T-helper 2 cell treated with Interferon-gamma antibody and Interleukin-4, amounts not matched to agents 100 ng/mL and 5 ng/mL, for 36 hours (primary cell): Measurements from ENCODE around the gene BRMS1L. TPM values are rescaled to one million over a fixed set of nuclear protein-coding genes. Genes with fewer than 3 reads are reported as not detected.

Source experiments
- intact Hi-C: fragments of 100-400 bp; cut with micrococcal nuclease; formaldehyde crosslinking; loops from one replicate; pipeline ENCODE4 v1.15.1; 2023
- total RNA-seq: library from RNA; stranded (reverse); gene quantifications from 2 replicates; pipeline ENCODE4 v1.2.3, GENCODE V29; 2022

The BRMS1L gene
- total RNA-seq, 1 donor from 2014 or later: 4.7 TPM

DNA sequence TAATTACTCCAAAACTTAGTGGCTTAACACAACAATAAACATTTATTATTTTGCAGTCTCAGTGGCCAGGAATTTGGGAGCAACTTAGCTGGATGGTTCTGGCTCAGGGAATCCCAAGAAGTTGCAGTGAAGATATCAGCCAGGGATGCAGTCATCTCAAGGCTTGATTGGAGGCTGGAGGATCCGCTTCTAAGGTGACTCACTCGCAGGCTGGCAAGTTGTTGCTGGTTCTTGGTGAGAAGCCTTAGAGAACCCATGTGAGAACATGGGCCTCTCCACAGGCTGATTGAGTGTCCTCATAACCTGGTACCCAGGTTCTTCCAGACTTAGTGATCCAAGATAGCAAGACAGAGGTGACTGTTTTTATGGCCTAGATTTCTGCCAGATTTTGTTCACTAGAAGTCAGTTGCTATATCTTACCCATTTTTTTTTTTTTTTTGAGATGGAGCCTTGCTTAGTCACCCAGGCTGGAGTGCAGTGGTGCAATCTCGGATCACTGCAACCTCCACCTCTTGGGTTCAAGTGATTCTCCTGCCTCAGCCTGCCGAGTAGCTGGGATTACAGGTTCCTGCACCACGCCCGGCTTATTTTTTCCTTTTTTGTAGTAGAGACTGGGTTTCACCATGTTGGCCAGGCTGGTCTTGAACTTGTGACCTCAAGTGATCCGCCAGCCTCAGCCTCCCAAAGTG is 32.5 kb downstream of the BRMS1L start:
- intact Hi-C loops: no loop called here

DNA sequence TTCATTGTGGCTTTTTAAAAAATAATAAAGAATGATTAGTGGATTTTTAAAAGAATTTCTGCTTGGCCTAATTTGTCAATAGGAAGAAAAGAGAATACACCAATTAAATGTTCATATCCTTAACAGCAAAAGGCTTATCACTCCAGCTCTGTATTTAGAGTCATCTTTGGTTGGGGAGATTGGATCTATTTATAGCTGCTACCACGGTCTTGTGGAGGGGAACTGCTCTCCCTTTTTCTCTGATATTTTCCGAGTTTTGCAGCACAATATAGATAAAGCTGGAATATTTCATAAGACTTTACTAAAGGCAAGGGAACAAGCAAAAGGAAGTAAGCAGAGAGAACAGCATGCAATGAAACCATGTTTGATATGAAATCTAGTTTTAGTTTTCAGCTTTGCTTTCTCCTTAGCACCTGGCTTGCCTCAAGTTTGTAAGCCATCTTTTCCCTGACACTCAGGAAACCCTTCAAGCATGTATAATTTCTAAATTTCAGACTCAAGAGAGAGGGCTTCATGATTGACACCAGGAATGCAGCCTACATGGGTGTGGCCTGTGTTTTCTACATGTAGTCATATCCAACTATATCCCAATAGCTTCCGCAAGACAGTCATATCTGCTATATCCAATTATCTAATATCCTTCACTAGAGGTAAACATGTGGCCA is 35.2 kb downstream of the BRMS1L start:
- intact Hi-C loops: no loop called here

DNA sequence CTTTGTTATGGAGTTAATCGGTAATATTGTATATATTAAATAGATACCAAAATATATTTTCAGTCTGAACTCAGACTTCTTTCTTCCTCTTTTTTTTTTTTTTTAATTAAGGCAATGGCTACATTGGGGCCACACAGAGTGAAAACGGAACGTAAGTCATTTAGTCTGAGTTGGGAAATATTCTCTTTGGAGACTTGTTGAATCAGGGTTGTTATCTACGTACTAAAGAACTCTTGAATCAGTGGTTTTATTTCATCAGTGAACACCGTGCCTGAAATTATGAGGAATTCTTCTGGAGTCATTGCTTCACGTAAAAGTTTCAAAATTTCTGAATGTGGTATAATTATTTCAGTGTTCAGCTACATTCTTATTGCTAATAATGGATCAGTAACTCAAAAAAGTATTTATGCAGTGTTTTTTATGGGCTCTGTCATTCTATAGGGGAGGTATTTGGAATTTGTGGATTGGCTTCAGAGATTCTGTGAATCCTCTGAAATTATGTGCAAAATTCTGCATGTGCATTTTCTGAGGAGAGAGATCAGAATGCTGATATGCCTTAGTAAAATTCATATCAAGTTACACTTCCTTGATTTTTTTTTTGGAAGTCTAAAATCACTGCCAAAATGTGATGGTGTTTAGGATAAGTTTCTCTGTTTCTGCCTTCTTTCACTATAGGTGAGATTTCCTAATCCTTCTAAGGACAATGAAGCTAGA is 39.6 kb downstream of the BRMS1L start:
- intact Hi-C loops: no loop called here

DNA sequence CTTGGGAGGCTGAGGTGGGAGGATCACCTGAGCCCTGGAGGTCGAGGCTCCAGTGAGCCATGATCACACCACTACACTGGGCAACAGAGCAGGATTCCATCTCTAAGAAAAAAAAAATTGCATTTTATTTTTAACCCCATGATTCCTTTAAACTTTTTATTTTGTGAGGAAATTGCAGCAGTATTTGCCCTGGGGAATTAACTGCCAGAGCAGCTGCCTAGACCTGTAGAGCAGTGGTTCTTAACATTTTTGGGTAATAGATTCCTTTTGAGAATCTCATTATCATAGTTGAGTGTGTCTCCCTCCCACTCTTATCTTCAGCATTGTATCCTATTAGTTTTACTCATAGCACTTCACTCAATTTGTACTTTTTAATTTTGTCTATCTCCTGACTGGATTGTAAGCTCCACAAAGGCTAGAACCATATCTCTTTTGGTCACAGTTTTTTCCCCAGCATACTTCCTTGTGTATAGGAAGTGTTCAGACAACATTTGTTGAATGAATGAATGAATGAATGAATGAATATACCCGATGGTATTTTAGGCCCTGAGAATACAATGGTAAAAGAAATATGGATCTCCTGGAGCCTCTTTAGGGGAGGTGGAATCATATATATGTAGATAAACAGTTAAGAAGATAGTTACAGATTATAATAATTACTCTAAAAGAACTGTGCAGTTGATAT is 40.6 kb downstream of the BRMS1L start:
- intact Hi-C loops: no loop called here

DNA sequence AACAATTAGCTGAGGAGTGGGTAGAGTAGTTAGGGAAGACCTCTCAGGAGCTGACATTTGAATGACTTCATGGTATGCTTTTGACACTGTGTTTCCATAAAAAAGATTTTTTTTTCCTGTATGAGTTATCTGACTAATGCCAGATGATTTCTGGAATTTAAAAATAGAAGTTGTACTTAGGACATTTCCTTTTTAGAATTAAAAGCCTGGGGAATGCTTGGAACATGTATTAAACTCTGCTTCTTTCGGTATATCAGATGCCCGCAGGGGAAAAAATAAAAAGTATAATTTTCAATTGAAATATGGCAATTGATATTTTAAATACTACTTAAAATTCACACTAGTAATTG is 41.1 kb downstream of the BRMS1L start:
- intact Hi-C loops: no loop called here

DNA sequence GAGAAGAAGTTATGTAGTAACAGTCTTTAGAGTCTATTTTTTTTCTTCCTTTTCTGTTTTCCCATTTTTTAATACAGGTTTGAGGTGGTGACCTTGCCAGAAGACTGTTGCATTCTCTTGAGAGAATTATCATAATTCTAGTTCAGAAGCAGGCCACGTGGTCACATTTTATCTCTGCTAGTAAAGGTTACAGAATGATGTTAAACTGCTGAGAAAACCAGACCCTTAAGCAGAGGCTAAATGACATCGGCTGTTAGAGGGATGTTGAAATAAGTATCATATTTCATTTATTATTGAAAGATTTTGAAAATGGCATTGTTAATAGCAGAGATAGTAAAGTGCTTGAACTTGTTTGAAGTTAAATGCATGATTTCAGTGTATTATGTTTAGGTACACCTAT is 49.2 kb downstream of the BRMS1L start:
- intact Hi-C loops: no loop called here

DNA sequence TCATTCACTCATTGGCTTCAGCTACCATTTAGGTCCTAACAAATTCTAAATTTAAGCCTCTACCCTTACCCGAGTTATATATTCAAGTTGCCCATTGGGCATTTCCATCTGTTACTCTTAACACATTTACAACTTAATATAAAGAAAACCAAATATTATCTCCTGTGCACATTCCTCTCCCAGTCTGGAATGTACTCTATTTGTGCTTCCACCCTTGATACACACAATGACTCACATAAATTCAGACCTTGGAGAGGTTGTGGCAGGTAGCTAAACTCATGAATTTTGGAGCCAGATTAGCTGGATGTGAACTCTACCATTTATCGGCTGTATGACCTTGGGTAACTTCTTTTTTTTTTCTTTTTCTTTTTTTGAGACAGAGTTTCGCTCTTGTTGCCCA is 51.1 kb downstream of the BRMS1L start:
- intact Hi-C loops: no loop called here

DNA sequence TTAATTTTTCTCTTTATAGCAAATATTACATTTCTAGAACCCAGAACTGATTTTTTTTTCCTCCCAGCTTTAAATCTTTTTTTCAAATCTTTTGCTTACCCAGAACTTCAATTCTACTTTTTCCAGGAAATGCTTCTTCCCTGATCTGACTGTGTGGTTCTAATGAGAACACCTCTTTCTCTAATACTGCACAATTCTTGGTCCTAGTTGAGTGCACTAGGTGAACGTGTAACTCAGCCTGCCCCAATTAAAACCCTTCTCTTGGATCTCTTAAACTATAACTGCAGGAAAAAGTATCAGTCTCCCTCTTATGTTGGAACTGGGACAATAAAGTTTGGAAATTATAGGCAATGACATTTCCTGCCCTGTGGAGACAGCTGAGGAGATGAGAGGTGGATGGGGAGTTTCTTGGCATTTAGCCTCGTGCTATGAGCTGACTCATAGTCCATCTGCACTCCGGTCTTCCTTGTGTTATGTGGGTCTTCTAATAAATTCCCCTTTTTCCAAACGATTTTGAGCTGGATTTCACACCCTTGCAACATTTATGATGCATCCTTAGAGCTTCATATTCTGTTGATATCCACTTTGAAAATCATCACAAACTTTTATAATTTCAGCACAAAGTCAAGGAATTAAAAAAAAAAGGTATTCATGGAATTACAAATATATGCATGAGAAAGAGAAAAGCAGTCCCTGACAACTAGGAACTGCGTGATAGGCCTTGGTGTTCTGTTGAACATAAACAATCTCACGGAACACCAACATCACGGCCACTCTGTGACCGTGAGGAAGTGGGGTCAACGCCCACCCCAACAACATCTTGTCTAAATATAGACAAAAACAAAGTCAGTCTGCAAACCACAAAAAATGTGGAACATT is 52.4 kb downstream of the BRMS1L start:
- intact Hi-C loops: loop anchor here (1.0 kb wide), 1 partner anchor 191 kb away; no protein-coding TSS in a partner anchor

DNA sequence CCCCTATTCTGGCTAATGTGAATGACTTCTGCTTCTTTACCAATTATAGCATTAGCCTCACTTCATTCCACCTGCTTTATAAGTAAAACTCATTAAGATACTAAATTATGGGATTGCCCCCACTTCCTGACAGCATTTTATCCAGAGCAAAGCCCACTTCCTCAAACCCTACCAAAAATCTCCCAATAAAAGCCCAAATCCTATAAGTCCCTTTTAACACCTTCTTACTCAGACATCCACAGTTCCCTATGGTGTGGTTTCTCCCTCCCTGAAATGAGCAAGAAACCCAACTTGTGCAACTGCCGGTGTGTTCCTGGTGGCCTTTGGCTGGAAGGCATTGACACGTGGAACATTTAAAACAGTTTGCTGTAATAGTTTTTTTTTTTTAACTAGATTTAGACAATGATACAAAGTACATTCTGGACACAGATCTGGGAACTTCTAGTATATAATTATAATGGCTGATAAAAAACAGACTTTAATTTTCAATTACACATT is 53.1 kb downstream of the BRMS1L start:
- intact Hi-C loops: loop anchor here (1.0 kb wide), 1 partner anchor 190 kb away; no protein-coding TSS in a partner anchor

- intact Hi-C loops: loop anchor here (1.0 to 5.0 kb wide), 2 partner anchors 53 to 190 kb away; no protein-coding TSS in a partner anchor
Measured at GRCh38 chr14:35879654-35880249, 53.6 kb downstream of the BRMS1L start.

- intact Hi-C loops: loop anchor here (5.0 kb wide), 1 partner anchor 51 kb away; no protein-coding TSS in a partner anchor
Measured at GRCh38 chr14:35881280-35881679, 55.1 kb downstream of the BRMS1L start.

GRCh38 chr14:35883677-35884293 is 57.6 kb downstream of the BRMS1L start:
- intact Hi-C loops: loop anchor here (1.0 to 5.0 kb wide), 2 partner anchors 49 to 186 kb away; no protein-coding TSS in a partner anchor

DNA sequence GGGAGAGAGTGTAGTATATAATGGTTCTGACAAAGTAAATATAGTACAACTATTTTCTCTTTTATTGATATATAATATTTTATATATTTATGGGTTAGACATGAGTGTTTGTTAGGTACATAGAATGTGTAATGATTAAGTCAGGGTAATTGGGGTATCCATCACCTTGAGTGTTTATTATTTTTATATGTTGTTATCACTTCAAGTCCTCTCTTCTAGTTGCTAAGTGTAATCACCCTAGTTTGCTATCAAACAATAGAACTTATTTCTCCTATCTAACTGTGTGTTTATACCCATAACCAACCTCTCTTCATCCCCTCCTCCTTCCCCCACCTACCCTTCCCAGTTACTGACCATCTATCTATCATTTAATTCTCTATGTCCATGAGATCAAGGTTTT is 64.2 kb downstream of the BRMS1L start:
- intact Hi-C loops: no loop called here

DNA sequence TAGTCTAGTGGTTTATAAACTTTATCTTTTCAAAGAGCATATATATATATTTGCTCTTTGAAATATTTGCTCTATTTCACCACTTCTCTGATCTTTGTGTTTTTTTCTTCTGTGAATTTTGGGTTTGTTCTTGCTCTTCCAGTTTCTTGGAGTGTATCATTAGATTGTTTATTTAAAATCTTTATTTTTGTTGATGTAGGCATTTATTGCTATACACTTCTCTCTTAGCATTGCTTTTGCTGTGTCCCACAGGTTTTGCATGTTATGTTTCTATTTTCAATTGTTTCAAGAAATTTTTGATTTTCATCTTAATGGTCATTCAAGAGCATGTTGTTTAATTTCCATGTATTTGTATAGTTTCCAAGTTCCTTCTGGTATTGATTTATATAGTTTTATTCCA is 69.1 kb downstream of the BRMS1L start:
- intact Hi-C loops: no loop called here

DNA sequence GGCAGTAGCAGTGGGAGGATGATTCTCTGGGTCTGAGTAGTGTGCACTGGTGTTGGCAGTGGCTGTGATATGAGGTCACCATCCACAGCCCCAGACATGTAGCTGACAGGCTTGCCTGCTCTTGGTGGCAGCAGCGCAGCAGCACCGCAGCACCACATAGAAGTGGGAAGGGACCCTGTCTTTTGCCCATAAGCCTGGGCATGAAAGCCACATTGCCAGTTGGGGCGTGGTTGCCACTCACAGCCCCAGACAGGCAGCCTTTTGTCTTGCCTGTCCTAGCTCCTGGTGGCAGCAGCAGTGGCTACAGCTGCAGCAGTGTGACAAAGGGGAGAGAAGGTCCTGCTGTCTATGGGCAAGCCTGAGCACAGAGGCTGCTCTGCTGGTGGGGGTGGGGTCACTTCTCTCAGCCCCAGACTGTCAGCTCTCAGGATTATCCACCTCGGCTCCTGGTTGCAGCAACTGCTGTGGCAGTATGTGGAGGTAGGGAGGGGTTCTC is 71.5 kb downstream of the BRMS1L start:
- intact Hi-C loops: no loop called here

DNA sequence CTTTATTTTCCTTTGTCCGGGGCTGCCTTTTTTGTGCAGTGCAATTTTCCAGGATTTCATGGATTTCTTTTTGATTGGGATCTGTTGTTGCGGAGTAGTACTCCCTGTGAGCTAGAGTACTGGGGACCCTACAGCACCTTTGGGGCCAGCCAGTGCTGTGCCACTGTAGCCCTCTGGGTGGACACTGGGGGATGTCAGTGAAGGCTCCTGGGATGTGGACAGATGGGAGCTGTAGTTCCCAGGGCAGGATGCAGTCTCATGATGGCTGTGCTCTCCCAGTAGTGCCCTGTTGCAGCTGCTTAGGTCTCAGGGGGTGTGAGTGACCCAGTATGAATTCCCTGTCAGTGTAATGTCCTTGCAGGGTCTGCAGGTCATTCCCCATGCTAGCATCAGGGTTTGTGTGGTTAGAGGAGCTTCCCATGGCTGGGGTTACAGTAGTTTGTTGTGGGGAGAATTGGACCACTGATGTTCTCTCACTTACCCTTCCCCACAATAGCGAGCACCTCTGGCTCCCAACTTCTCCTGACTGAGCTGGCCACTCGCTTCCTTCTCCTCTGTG is 72.2 kb downstream of the BRMS1L start:
- intact Hi-C loops: no loop called here

DNA sequence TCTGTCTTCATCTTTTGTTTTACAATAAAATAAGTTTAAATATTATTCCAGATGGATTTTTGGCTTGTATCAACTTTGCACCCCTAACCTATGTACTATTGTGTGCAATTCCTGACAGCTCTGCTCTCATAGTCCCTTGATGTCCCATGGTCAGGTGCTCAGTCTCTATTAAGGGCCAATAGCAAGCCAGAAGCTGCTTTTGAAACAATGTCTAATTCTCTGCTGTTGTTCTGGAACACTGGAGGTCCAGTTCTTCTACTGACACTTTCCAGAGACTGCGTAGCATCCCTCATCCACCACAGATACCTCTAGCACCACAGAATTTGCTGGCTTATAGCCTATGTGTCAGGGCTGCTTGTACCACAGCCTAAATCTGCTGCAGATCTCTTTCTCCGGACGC is 74.6 kb downstream of the BRMS1L start:
- intact Hi-C loops: no loop called here

DNA sequence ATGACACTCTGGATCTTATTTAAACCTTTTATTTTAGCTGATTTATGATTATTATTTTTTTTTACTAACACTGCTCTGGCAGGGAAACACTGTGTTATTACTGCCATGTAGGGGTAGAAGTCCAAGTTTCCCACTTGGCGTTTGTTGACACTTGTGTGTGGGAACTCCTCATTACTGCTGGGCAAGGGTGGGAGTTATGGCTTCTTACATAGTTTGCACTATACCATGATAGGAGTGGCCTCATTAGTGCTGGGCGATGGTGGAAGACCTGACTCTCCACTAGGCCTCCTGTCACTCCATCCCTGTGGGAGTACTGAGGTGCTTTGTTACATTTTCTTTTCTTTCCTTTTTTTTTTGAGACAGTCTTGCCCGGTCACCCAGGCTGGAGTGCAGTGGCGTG is 83.5 kb downstream of the BRMS1L start:
- intact Hi-C loops: no loop called here

GRCh38 chr14:35910191-35910590 is 84.1 kb downstream of the BRMS1L start:
- intact Hi-C loops: no loop called here
